ENCODE measurements around the gene AGBL4.

Gene AGBL4

GRCh38 chr1:48668339-48668738, 1355.4 kb downstream of the AGBL4 start:
- DNase-seq (ENCODE audit: low read depth in 2 of 2, low spot score in 1 of 2), result no peak

- no peak for DNase-seq (ENCODE audit: low read depth in 2 of 2, low spot score in 1 of 2)
Measured at GRCh38 chr1:48667782-48668181, 1356.0 kb downstream of the AGBL4 start.

- no peak for DNase-seq (ENCODE audit: low read depth in 2 of 2, low spot score in 1 of 2)
Measured at GRCh38 chr1:48665708-48666407, 1357.9 kb downstream of the AGBL4 start.

DNA sequence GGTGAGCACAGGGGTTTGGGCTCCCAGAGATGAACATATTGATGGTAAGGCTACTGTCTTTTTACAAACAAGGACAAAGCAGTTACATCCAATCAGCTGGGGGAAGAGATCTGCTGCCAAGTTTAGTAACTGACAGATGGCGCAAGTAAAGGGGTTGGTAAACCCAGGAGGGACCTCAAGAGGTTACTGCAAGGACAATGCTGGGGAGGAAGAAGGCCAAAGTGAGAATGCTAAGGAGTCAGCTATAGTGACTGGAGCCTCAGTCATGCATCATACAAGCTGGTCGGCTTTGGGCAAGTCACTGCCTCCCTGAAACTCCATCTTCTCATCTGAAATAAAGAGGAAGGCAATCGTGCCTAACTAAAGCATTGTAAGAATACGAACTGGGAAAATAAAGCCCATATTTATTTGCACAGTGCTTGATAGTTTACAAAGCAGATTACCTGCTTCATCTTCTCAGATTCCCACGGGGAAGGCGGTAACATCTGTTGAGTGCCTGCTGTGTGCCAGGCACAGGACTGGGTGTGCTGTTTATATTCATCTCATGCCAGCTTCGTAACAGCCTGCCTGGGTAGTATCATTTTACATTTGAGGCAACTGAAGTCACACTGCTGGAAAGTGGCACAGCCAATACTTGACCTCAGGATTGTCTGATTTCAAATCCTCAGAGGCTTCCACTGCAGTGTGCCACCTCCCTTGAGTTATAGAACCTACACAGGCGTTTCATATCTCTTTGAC, 1361.9 kb downstream of the AGBL4 start:
- DNase-seq (ENCODE audit: low read depth in 2 of 2, low spot score in 1 of 2), result no peak

DNA sequence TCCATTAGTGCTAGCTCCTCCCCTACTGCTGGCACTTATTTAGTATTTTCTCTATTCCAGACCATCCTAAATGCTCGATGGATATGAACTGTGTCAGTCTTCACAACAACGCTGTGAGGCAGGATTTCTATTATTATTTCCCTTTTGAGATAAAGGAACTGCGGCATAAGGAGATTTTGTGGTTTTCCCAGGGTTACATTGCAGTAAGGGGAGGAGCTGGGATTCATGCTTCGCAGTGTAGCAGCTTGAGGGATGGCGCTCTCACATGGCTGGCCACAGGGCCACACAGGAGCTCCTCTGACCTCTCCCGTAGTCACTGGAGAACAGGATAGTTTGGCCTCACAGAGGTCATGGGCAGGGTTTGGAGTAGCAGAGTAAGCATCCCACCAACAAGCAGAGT, 1364.0 kb downstream of the AGBL4 start:
- DNase-seq (ENCODE audit: low read depth in 2 of 2, low spot score in 1 of 2), result no peak

GRCh38 chr1:48657413-48657812, 1366.3 kb downstream of the AGBL4 start:
- DNase-seq (ENCODE audit: low read depth in 2 of 2, low spot score in 1 of 2), result no peak

DNA sequence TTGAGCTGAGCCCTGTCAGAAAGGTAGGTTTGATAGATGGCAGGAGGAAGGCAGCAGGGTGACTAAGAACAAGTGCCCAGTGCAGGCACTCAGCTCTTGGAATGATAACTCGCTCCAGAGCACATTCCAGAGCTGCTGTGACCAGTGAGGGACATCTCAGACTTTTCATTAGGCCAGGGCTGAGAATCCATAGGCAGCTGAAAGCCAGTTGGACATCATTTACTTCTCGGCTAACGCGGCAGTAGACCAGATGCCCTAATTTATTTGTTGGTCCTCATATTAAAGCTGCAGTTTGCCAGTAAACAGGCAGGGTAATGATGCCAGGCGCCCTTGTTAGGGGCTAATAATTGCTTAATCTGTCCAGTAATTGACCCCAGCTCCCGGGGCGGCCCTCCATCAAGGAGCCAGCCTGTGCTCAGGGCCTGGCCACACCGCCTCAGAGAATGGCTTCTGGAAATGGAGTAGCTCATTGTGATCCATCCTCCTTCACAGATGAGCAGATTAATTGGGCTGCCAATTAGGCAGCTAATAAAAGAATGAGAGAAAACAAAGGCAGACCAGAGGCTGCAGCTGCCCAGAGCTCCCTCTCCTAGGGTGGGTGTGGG, 1369.0 kb downstream of the AGBL4 start:
- DNase-seq (ENCODE audit: low read depth in 2 of 2, low spot score in 1 of 2), result no peak

GRCh38 chr1:48652334-48652733, 1371.4 kb downstream of the AGBL4 start:
- no peak for DNase-seq (ENCODE audit: low read depth in 2 of 2, low spot score in 1 of 2)

DNA sequence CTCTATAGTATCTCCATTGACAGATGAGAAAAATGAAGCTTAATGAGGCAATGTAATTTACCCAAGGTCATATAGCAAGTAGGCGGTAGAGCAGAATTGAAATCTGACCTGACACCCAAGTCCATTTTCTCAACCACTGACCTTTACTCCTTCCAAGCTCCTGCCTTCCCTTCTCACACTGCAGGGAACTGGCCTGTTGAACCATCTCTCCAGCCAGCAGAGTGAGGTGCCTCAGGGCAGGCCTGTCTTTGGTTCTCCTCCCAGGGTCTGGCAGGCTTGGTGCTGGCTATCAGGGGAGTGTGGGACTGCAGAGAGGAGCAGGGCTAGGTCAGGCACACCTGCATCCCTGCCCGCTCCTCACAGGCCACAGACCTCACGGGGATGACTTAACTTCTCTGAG, 1373.9 kb downstream of the AGBL4 start:
- no peak for DNase-seq (ENCODE audit: low read depth in 2 of 2, low spot score in 1 of 2)

DNA sequence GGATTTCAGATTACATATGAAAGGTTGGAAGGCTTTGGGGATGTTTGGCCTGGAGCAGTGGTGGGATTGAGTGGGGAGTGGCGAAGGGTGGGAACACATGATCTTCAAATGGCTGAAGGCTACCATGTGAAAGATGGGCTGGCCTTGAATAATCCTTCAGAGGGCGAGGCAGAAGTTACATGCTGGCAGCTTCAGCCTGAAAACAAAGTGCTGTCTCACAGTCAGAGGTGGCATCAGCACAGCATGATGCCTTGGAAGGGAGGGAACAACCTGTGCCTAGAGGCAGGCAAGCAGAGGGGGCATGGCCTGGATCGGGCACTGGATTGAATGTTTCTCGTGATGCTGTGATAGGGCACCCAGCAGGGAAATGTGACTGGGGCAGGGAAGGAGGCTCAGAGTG, 1377.9 kb downstream of the AGBL4 start:
- DNase-seq (ENCODE audit: low read depth in 2 of 2, low spot score in 1 of 2), result no peak

DNA sequence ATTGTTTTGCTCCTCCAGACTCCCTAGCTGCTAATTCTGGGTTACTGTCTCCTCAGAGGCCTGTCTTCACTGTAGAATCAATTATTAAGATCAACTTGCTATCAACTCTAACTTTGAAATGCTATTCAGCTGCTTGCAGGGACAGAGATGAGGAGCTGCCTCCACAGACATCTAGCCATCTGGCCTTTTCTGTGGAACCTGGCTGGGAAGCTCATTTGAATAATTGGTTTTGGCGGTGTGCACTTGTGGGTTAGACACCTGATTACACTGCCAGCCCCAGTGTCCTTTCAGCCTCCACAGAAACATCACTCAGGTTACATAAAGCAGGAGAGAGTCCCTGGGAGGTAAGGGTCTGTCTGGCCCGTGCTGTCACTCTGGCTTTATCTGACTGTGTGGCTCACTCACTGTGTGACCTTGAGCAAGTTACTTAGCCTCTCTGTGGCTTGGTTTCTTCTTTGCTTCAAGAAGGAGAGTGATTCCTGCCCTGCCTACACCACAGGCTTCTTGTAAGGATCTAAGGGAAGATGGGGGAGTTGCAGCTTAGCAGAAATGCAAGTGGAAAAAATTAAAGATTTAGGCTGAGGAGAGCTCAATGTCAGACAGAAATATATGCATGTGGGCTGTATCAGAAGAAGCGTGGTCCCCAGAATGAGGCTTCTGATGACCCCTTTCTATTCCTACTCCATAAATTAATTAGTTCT, 1378.7 kb downstream of the AGBL4 start:
- DNase-seq (ENCODE audit: low read depth in 2 of 2, low spot score in 1 of 2), result no peak

DNA sequence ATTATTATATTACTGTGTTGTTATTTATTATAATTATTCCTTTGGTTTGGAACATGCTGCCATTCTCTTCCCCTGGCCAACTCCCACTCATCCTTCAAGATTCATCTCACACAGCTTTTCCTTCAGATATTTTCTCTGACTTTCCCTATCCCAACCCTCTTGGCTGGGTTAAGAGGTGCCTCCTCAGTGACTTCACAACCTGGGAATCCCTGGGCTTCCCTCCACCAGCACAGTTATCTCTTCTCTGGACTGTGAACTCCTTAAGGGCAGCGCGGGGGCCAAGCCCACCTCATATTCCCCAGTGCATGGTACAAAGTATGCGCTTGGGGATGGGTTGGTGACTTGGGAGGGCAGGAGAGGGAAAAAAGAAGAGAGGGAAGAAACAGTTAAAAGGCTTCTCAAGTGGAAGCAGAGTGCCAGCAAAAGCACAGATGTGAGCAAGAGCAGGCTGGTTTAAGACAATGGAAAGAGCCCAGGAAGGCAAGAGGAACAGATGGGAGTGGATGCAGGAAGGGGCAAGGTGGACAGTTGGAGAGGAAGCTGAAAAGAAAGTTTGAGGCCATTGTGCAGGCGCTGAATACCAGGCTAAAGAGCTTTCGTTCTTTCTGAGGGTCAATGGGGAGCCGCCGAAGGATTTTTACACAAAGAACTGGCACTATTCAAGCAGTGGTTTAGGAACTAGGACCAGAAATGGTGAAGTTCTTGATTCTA, 1379.4 kb downstream of the AGBL4 start:
- DNase-seq (ENCODE audit: low read depth in 2 of 2, low spot score in 1 of 2), result no peak

DNA sequence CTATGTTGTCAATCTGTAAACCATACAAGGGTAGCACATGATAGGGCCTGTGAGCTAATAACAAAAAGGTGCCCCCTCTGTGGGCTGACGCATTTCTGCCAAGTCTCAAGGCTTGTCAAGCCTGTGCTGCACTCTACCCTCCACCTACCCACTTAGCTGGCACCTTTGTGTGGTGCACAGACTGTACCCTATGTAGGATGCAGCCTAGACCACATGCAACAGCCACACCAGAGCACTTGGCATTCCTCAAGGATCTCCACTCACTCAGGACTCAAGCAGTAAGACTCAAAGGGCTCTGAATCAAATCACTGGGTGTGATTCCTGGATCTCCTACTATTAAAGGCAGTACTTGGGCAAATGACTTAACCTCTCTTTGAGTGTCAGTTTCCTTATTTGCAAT, 1380.6 kb downstream of the AGBL4 start:
- no peak for DNase-seq (ENCODE audit: low read depth in 2 of 2, low spot score in 1 of 2)

- no peak for DNase-seq (ENCODE audit: low read depth in 2 of 2, low spot score in 1 of 2)
Measured at GRCh38 chr1:48640836-48641492, 1382.8 kb downstream of the AGBL4 start.

GRCh38 chr1:48629867-48630266, 1393.9 kb downstream of the AGBL4 start:
- DNase-seq (ENCODE audit: low read depth in 2 of 2, low spot score in 1 of 2), result no peak

- no peak for DNase-seq (ENCODE audit: low read depth in 2 of 2, low spot score in 1 of 2)
Measured at GRCh38 chr1:48627486-48627885, 1396.3 kb downstream of the AGBL4 start.

DNA sequence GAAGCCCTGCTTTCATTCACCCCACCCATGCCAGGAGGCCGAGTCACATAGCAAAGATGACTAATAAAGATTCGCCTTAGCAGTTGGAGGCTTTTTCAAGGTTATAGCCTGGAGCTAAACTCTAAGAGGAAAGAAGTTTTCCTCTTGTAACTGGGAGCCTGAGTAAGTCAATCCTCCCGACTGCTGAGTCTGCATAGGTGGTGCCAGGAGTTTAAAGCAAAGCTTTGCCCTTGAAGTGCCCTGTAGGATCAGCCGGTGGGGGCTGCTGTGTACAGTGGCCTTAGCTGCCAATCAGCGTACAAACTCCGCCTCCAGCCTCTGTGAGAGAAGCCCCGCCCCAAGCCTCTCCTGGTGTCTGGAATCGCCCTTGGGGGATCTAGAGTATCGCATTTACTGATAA, 1404.2 kb downstream of the AGBL4 start:
- no peak for DNase-seq (ENCODE audit: low read depth in 2 of 2, low spot score in 1 of 2)

DNA sequence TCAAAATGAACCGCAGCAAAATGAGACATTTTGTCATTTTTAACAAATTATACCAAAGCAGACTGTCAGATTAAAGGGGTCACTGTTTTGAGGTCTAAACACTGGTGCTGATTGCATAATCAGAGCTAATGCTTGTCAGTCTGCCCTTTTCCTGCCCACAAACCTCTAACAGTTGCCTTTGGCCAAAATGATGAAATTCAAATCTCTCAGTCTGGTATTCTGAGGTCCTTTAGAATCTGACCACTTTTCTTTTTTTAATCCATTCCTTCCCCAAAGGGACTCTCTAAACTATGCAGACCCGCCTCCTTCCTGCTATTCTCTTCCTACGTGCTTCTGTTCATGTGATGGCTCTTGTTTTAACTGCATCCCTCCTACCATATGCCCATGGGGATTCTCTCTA, 1406.5 kb downstream of the AGBL4 start:
- no peak for DNase-seq (ENCODE audit: low read depth in 2 of 2, low spot score in 1 of 2)

DNA sequence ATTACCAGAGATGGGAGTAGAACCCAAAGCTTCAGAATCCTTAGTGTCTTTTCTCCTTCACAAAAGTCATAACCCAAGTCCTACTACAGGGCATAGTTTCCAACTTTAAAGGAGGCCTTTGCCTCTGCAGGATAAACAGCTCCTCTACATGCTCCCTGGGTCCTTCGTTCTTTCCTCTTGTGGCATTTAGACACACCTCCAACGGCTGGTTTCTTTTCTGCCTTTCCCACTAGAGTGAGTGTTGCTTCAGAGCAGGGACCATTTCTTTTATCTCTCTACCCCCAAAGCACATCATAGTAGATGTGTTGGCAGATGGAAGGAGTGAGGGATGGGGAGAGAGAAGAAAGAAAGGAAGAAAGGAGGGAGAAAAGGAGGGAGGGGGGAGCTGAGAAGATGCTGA, 1407.0 kb downstream of the AGBL4 start:
- DNase-seq (ENCODE audit: low read depth in 2 of 2, low spot score in 1 of 2), result no peak

DNA sequence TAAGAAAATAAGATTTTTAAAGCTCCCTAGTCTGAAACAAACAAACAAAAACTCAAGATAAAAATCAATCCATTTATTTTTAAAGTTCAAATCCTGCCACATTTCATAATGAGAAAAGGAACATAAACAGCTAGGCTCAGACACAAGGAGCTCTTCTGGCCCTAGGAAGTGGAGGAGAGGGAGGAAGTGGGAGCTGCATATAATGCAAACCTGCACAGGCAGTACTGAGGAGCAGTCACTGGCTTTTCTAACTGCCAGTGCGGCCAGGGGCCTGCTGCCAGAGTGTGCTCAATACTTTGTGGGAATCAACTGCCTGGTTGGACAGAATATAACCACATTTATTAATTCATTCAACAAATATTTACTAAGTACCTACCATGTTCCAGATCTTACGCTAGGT, 1411.9 kb downstream of the AGBL4 start:
- DNase-seq (ENCODE audit: low read depth in 2 of 2, low spot score in 1 of 2), result no peak
